Bronchial epithelial cell (primary cell): ENCODE results near the gene CCDC88C. TPM values are rescaled to one million over a fixed set of nuclear protein-coding genes. Genes with fewer than 3 reads are reported as not detected.

Experiments used
- DNase-seq: peaks from one replicate; pipeline ENCODE4 v3.0.0-alpha.2; 2010; ENCODE audit warnings: low read depth
- FAIRE-seq: peaks from 2 replicates; lab custom pipeline; 2011; peaks lifted over from hg19 to GRCh38; lab: Jason Lieb, UNC
- H3K27me3 ChIP-seq: 2 replicates; pipeline ENCODE4 v1.5.1; 2011; ENCODE audit warnings: low read length; ENCODE audit not compliant: control insufficient read depth, insufficient read depth
- H3K36me3 ChIP-seq: 2 replicates; pipeline ENCODE4 v1.5.1; 2011; ENCODE audit warnings: low read length; ENCODE audit not compliant: control insufficient read depth, insufficient read depth
- H3K4me3 ChIP-seq: 2 replicates; pipeline ENCODE4 v1.5.1; 2011; ENCODE audit warnings: mild to moderate bottlenecking, low read depth, low read length, control low read depth
- total RNA-seq: library from RNA; depleted of rRNA; stranded (reverse); fragments of >200 nt; gene quantifications from 2 replicates; pipeline ENCODE4 v1.2.1, GENCODE V29; 2014
- TF ChIP-seq, protein P1 (sequence below): IDR thresholded peaks from 2 replicates; pipeline ENCODE4 v1.5.1; 2011; ENCODE audit warnings: mild to moderate bottlenecking, moderate library complexity, low read length, control low read depth, inconsistent platforms; ENCODE audit not compliant: insufficient read depth, severe bottlenecking

The CCDC88C gene
- total RNA-seq, 1 donor from 2014 or later: 21.3 TPM

DNA sequence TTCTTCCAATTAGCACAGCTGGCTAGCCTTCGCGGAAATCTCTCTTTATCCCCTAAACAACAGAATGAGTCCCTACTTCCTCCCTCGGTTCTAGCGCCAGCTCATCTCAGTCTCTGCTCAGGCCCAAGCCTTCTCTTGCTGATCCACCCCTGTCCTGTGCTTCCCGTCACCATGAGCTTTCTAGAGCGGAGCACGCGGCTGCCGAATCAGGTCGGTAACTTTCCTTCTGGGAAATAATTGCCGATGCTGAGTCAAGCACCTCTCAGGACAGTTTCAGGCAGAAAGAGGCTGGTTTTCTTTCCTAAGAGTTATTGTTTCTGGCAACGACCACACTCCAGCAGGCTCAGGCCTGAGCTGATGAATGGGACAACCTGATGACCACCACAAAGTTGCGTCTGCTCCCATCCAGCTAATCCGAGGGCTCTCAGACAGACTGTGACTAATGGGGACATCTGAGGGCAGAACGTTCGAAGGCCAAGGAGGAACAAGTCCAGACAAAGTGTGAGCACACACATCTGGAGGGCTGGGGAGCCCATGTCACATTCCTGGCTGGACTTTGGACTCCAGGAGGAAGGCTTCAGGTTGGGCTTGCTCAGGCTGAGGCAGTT lies 159.5 kb downstream of the CCDC88C start:
- DNase-seq: peak; percentile 99
- TF ChIP-seq, protein P1, sequence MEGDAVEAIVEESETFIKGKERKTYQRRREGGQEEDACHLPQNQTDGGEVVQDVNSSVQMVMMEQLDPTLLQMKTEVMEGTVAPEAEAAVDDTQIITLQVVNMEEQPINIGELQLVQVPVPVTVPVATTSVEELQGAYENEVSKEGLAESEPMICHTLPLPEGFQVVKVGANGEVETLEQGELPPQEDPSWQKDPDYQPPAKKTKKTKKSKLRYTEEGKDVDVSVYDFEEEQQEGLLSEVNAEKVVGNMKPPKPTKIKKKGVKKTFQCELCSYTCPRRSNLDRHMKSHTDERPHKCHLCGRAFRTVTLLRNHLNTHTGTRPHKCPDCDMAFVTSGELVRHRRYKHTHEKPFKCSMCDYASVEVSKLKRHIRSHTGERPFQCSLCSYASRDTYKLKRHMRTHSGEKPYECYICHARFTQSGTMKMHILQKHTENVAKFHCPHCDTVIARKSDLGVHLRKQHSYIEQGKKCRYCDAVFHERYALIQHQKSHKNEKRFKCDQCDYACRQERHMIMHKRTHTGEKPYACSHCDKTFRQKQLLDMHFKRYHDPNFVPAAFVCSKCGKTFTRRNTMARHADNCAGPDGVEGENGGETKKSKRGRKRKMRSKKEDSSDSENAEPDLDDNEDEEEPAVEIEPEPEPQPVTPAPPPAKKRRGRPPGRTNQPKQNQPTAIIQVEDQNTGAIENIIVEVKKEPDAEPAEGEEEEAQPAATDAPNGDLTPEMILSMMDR: no peak
- no peaks in the 10 kb centered on the region for H3K27me3 ChIP-seq
- H3K4me3 ChIP-seq: no peak overlapping the region
- H3K36me3 ChIP-seq: no peaks in the 10 kb centered on the region
- peak; percentile 40 for FAIRE-seq

DNA sequence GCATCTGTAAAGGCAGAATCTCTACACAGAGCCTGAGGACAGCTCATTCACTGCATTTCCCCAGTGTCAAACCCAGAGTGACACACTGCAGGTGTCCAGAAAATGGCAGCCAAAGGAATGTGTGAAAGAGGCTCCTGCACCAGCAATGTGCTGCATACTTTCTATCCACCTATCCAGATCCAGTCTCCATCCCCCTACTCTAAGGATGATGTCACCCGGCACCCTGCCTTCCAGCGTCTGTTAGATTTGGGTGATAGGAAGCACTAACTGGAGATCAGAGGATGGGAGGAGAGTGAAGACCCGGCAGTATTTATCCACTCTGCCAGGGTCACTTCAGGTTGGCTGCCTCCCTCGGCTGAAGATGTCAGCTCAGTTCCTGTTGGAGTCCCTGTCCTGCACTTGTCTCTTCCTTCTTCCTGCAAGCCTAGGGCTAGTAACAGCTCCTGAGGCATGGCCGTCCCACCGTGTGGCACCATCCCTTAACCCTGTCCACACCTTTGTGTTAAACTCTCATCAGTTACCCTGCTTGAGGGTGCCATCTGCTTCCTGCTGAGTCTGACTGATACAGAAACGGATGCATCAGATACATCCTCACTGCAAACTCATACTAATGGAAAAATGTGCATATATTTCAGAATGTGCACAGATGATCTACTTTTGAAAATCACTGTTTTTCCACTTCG lies 160.2 kb downstream of the CCDC88C start:
- TF ChIP-seq, protein P1: no peak
- DNase-seq (no peak), FAIRE-seq (peak; percentile 43)
- no peaks in the 10 kb centered on the region for H3K27me3 ChIP-seq
- no peaks in the 10 kb centered on the region for H3K36me3 ChIP-seq
- H3K4me3 ChIP-seq: no peak overlapping the region

DNA sequence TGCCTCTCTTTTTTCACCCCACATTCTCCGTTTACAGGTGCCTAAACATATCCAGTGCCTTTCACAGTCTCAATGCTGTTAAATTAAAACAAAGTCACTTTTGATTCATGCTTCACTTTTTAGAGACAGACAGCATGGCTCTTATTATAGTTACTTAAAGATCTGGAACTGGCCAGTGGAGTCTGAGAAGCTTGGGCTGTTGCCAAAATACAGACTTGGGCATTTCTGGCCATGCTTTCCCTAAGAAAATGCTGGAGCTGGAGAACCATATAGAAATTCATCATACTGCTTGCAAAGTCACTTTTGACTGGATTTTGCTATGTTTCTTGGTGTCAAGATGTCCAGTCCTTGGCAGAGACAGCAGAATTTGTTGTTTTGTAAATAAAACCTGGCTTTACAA lies 161.0 kb downstream of the CCDC88C start:
- TF ChIP-seq, protein P1: no peak
- no peak overlapping the region for H3K4me3 ChIP-seq
- no peaks in the 10 kb centered on the region for H3K36me3 ChIP-seq
- no peaks in the 10 kb centered on the region for H3K27me3 ChIP-seq
- no peak for FAIRE-seq
- DNase-seq: no peak

DNA sequence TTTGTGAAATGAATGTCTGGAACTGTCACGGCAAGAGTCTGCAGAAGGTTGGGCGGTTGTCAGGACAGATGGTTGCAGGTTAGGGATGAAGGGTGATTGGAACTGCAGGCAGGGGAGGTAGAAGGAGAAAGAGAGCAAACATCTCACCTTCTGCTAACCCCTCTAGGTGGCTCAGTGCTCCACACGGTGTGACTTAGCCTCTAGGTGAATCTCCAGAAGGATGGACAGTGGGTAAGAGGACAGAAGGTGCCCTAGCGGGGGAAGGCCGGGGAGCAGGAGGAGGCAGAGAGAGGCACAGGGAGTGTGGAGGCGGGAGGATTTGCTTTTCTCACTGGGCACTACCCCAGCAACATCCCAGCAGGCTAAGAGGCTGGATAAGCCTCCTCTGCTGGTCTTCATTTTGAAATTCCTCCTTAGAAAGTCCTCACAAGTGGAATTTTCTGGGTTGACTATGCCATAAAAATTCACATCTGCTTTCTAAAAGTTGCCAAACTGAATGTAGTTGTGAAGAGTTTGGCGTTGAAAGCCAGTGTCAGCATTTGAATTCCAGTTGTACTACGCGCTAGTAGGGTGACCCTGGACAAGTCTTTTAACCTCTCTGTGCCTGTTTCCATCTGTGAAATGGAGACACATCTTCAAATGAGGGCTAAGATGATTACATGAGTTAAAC lies 162.5 kb downstream of the CCDC88C start:
- H3K4me3 ChIP-seq: no peak overlapping the region
- FAIRE-seq (no peak), DNase-seq (no peak)
- TF ChIP-seq, protein P1: no peak
- H3K36me3 ChIP-seq: no peaks in the 10 kb centered on the region
- H3K27me3 ChIP-seq: no peaks in the 10 kb centered on the region

DNA sequence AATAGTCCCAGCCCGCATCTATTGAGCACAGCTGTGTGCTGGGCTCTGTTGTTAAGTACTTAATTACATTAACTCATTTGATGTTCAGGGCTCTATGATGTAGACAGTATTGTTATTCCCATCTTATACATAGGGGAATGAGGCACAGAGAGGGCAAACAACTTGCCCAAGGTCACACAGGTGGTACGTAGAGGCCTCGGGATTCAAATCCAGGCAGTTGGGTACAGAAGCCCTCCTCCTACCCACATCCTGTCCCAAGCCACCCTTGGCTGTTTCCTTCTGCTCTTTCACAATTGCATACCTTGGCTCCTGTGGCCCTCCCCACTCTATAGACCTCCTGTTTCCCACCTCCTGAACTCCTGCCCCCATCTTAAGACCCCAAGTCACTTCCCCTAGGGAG lies 163.2 kb downstream of the CCDC88C start:
- FAIRE-seq: no peak

More for the DNA sequence above, 163.2 kb downstream of the CCDC88C start:
- DNase-seq: no peak
- no peak overlapping the region for H3K4me3 ChIP-seq
- no peaks in the 10 kb centered on the region for H3K27me3 ChIP-seq
- TF ChIP-seq, protein P1: no peak
- H3K36me3 ChIP-seq: no peaks in the 10 kb centered on the region
